Adipose tissue (tissue), 3 donors: ENCODE measurements around the gene DLG2. TPM values are rescaled to one million over a fixed set of nuclear protein-coding genes. Genes with fewer than 3 reads are reported as not detected.

Experiments used
- H3K27ac ChIP-seq: one replicate; pipeline ENCODE4 v1.5.1; 2013; ENCODE audit warnings: low read depth, low read length
- WGBS, 3 donors: extraction: QIAGEN DNeasy Blood & Tissue Kit; methylation state at CpG; one replicate each; pipeline ENCODE4 v1.1.7; 2013; 5-methylcytosine and 5-hydroxymethylcytosine counted together
- polyA plus RNA-seq, 3 donors: library from polyadenylated mRNA; stranded (reverse); fragments of 200-250 nt; gene quantifications; one replicate each; pipeline ENCODE4 v1.2.3, GENCODE V29; 2013
- donor health status: healthy with polysubstance abuse.
- donor health status: Bipolar disorder and iron deficiency.
- donor health status: healthy.

Gene DLG2
- polyA plus RNA-seq, 3 donors: 0.51 to 1.7 (median 0.91) TPM

DNA sequence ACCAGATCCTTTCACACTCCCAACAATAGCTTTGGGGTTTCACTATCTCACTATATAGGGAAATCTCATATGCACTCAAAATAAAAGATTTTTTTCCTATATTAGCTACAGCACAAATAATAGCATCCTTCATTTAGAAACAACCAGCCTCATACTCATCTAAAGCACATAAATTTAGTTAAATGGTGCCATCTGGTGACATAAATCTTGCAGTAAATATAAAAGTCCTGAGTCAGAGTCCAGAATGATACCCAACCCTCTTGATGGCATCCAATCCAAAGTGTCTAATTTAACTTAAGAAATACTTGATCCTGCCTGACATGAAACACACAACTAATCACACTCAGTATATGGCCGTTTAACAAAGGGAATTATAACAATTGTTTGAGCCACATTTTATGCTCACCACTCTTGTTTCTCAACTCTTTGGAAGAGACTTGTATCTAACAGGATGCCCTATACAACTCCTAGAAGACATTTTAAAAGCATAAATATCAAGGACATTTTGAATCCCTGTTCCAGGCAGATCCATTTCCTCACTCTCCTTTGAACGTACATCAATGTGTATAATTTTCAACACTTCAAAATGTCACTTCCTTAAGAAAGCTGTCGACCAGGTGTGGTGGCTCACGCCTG, 36.2 kb downstream of the DLG2 start:
- 73 to 77% (median 75%) methylated on average over 4 of the region's 4 CpGs for WGBS, 3 donors
- H3K27ac ChIP-seq: no peak overlapping the region

DNA sequence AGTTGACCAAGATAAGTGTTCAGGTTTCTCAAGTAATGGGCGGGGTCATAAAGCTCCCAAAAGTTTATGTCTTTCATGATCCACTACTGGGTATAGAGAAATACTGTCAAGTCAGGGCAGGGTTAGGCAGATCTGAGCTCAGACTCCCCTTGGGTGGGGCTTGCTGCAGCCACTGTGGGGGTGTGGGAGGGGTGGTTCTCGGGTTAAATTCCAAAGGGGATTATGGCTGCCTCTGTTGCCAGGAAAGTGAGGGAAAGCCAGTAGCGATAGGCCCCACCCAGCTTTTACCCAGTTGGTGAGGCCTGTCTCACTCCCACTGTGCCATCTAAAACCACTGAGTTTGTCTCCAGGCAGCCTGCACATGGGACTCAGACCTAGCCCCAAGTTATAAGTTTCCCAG, 37.8 kb downstream of the DLG2 start:
- H3K27ac ChIP-seq: no peak overlapping the region
- WGBS, 3 donors: 82 to 88% (median 88%) methylated on average over 3 of the region's 3 CpGs

DNA sequence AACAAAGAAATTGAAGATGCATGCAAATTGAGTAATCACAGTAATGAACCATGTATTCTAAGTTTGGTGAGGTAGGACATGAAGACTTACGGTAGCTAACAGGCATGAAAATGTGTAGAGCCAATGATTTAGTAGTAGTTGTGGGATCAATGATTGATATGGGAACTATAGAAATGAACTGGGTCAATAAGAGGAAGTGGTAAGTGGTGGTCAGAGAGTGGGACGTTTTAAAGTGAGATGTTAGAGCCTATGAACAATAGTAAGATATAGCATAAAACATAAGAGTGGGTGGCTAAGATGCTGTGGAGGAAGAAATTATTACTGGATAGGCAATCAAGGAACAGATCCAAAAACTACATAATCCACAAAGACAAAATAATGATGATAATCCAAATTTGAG, 45.0 kb downstream of the DLG2 start:
- WGBS, 3 donors: 67 to 73% (median 68%) methylated on average over 2 of the region's 2 CpGs
- H3K27ac ChIP-seq: no peak overlapping the region

DNA sequence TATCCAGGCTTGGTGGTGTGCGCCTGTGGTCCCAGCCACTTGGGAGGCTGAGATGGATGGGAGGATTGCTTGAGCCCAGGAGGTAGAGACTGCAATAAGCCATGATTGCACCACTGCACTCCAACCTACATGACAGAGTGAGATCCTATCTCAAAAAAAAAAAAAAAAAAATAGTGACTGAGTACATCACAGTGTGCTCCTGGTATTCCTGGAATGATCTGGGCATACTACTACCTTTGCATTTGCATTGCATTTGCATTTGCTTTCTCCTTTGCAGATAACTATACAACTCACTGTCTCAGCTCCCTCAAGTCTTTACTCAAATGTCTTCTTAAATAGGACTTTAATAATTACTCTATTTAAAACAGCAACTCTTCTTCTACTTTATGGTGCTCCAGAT, 51.8 kb downstream of the DLG2 start:
- no peak overlapping the region for H3K27ac ChIP-seq
- 96 to 100% (median 96%) methylated on average over 1 of the region's 1 CpG for WGBS, 3 donors

DNA sequence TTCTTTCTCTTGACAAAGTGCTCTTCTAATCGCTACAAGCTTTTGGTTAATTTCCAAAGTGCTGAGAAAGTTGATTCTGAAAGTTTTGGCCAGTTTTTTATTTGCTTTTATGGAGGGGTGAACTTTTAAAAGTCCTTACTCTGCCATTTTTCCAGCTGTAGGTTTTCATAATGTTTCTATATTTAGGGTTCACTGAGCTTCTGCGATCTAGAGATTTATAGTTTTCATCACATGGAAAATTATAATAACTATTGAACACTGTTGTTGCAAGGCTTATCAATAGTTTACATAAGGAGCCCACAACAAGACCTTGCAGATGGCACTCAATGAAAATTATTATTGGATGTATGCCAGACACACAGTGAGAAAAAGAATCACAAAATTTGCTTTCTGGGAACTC, 55.1 kb downstream of the DLG2 start:
- no peak overlapping the region for H3K27ac ChIP-seq
- WGBS, 3 donors: 42 to 58% (median 54%) methylated on average over 2 of the region's 2 CpGs

DNA sequence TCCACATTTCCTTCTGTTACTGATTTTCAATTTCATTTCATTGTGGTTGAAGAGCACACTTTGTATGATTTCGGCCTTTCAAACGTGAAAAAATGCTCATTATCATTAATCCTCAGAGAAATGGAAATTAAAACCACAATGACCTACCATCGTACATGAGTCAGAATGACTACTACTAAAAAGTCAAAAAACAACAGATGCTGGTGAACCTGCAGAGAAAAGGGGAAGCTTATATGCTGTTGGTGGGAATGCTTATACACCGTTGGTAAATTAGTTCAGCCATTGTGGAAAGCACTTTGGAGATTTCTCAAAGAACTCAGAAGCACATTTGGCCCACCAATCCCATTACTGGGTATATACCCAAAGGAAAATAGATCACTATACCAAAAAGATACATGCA, 57.6 kb downstream of the DLG2 start:
- WGBS, 3 donors: 84 to 95% (median 92%) methylated on average over 4 of the region's 4 CpGs
- no peak overlapping the region for H3K27ac ChIP-seq

DNA sequence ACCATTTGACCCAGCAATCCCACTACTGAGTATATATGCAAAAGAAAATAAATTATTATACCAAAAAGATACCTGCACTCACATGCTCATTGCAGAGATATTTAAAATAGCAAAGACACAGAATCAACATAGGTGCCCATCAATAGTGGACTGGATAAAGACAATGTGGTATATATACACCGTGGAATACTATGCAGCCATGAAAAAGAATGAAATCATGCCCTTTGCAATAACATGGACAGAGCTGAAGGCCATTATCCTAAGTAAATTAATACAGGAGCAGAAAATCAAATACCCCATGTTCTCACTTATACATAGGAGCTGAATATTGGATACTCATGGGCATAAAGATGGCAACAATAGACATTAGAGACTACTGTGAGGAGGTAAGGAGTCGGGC, 68.7 kb downstream of the DLG2 start:
- no peak overlapping the region for H3K27ac ChIP-seq
- 82 to 91% (median 86%) methylated on average over 2 of the region's 2 CpGs for WGBS, 3 donors

DNA sequence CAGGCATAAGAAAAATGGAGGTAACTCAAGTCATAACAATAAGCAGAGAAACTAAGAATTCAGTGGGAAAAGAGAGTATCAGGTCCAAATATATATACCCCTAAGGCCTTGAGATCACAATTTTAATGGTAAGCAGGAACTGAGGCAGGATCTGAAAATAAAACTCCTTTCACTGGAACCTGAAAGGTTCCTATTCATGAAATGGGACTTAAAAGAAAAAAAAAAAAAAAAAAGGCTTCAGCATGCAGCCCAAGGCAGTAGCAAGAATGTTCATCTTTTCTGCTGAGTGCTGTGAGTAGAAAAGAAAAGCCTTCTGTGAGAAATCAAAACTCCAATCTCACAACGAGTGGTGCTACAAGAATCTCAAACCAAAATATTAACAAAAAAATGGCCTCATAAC, 75.3 kb downstream of the DLG2 start:
- no peak overlapping the region for H3K27ac ChIP-seq
- WGBS, 3 donors: 75 to 81% (median 79%) methylated on average over 1 of the region's 1 CpG

DNA sequence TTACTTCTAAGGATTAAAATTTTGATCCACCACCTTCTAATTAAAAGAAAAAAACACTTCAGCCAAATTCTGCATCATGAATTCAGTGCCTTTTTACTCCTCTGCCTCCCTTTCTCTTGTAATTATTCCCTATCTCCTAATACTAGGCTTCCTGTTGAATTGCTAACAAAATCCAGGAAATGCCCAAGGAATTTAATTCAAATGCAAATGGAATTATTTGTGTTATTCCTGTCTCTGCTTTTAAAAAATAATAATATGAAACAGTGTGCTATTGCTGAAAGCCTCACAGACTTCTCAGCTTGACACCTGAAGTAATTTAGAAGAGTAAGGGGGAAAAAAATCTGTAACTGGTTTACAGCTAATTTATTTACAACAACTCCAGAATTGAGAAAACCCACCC, 85.5 kb downstream of the DLG2 start:
- H3K27ac ChIP-seq: no peak overlapping the region

DNA sequence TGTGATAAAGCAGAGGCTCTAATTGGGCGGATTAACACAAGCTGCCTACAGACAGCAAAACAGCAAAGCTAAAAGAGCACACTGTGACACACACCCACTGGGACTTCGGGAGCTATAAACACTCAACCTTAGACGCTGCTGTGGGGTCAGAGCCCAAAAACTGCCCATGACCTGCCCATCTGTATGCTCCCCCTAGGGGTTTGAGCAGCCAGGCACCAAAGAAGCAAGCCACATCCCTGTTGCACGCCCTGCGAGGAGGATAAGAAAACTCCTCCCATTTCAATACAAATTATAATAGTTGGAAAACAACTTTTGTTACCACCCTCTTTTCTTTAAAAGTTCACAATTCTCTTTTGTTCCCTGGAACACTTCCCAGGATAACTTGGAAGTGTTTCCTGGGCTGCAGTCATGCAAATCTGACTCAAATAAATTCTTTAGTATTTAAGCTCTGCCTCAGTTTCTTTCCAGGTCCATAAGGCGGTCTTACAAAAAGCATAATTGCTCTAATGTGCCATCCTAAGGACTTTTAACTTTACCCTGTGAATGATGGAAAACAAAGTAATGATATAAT, 86.4 kb downstream of the DLG2 start:
- 46 to 73% (median 64%) methylated on average over 6 of the region's 6 CpGs for WGBS, 3 donors
- H3K27ac ChIP-seq: no peak overlapping the region

DNA sequence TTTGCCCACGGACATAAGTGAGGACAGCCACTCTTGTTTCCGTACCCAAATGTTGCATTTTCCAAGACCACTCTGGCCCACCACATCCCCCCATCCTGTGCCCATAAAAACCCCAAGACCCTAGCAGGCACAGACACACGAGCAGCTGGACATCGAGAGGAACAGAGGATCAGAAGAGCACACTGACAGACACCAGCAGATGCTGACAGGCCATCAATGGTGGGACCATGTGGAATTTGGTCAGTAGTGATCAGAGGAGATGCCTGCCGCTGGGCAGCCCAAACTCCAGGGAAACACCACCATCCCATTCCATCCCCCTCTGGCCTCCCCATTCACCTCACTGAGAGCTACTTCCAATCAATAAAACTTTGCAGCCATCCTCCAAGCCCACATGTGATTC, 87.0 kb downstream of the DLG2 start:
- no peak overlapping the region for H3K27ac ChIP-seq
- 86 to 90% (median 88%) methylated on average over 5 of the region's 5 CpGs for WGBS, 3 donors

DNA sequence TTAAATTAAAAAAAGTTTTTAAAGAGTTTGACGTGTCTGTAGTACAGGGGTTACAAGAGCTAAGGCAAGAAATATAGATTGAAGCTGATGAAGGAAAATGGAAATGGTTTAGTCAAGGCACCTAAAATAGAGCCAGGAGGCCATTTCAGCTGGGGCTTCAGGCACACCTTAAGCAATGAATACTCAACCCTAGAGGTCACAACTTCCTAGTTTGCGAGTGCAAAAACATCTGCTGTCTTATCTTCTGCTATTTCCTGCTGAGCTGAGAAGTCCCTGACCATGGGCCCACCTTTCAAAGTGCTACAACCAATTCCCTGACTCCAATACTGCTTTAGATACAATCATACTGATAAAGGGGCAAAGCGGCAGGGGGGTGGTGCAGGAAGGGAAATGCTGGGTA, 87.4 kb downstream of the DLG2 start:
- H3K27ac ChIP-seq: no peak overlapping the region
- WGBS, 3 donors: 76 to 88% (median 85%) methylated on average over 3 of the region's 3 CpGs

DNA sequence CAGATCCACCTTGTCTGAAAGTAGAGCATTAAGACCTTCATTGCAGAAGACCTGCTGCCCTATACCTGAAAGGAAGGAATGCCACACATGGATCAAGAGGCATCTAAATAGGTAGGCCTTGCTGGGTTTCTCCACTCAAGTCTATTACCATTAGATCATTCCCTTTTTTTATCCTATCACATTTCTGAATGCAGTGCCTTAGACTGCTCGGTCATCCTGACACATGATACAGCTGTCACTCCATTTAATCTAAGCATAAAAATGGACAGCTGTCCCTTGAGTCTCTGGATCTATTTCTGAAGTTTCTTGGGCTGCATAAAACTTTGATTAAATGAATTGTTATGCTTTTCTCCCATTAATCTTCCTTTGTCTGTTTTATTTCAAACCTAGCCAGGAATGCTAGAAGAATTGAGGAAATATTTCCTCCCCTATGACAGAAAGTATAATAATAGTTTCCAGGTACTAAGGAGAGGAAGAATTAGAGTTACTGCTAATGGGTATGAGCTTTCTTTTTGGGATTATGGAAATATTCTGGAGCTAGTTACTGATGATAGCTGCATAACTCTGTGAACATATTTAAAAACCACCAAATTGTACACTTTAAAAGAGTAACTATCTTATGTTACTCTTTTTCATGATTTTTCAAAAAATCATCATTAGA, 88.0 kb downstream of the DLG2 start:
- H3K27ac ChIP-seq: no peak overlapping the region
- WGBS, 3 donors: 74 to 92% (median 85%) methylated on average over 1 of the region's 1 CpG

DNA sequence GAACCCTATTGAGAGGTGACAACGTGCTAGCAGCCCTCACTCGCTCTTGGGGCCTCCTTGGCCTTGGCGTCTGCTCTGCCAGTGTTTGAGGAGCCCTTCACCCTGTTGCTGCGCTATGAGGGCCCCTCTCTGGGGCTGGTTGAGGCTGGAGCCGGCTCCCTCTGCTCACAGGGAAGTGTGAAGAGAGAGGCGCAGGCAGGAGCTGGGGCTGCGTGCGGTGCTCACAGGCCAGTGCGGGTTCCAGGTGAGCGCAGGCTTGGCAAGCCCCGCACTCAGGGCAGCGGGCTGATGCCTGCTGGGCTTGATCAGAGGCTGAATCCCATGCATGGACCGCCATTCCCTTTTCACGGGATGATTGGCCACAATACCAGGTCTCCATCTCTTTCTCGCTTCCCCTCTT, 90.7 kb downstream of the DLG2 start:
- WGBS, 3 donors: 90 to 98% (median 96%) methylated on average over 15 of the region's 15 CpGs
- no peak overlapping the region for H3K27ac ChIP-seq

DNA sequence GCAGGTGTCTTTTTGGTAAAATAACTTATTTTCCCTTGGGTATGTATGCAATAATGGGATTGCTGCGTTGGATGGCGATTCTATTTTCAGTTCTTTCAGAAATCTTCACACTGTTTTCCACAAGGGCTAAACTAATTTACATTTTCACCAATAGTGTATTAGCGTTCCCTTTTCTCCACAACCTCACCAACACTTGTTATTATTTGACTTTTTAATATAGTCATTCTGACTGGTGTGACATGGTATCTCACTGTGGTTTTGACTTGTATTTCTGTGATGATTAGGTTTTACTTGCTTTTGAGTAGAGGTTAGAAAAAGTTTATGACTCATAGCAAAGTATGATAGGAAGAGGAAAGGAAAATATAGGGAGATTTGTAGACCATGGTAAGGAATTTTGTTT, 92.3 kb downstream of the DLG2 start:
- H3K27ac ChIP-seq: no peak overlapping the region
- WGBS, 3 donors: 91 to 98% (median 95%) methylated on average over 3 of the region's 3 CpGs

DNA sequence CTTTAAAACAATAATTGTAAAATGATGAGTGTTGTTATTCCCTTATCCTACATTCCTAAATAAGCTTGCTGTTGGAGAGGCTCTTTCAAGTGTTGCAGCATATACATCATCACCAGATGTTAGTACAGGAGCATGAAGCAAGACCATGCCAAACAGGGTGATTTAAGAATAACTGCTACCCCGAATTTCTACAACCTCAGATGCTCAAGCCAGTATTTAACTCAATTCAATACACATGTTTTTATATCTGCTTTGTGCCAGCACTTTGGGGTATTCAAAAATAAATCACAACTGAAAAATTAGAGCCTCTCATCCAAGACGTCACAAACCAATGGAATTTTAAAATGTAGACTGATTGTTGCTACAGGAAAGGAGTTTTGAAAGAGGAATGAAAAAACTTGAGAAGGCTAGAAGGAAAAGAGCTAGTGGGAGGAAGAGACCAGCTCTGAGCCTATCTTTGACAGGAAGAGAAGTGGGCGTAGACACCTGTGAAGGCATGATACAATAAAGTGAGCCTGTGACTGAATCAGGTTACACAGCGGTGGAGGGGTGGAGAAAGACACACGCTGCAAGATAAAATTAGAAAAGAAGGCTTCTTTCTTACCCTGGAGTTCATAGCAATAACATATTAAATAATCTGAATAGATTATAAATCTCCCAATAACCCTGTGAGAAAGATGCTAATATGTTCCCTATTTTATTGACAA, 95.8 kb downstream of the DLG2 start:
- no peak overlapping the region for H3K27ac ChIP-seq
- WGBS, 3 donors: 42 to 52% (median 43%) methylated on average over 5 of the region's 5 CpGs

DNA sequence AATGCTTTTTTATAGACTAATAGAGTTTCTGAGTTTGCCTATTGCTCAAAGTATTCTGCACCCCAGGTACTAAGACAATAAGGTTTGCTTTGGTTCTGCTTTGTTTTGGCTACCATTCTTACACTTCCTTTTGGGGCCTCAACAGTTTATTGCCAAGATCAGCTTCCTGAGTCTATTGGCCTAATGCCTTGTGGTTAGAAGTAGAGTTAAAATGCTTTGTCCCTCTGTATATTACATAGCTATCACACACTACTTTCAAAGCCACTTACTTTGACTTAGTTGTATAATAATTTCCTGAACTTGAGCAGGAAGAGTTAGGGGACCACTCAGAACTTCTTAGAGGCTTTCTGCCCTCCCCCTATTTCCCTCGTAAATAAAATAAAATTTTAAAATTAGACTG, 96.5 kb downstream of the DLG2 start:
- 21 to 78% (median 39%) methylated on average over 1 of the region's 1 CpG for WGBS, 3 donors
- no peak overlapping the region for H3K27ac ChIP-seq

DNA sequence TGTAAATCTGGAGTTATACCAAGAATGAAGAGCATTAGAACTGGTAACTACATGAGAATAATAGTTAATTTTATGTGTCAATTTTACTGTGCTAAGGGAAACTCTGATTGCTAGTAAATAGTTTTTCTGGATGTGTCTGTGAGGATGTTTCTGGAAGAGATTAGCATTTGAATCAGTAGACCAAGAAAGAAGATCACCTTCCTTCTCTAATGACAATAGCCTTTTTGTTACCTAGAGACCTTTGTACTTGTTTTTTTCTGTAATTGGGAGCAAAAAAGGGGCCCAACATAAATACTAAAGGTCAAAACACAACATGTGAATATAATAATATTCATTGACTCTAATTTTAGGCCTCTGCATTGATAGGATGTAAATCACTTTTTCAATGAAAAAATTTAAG, 100.6 kb downstream of the DLG2 start:
- H3K27ac ChIP-seq: no peak overlapping the region

DNA sequence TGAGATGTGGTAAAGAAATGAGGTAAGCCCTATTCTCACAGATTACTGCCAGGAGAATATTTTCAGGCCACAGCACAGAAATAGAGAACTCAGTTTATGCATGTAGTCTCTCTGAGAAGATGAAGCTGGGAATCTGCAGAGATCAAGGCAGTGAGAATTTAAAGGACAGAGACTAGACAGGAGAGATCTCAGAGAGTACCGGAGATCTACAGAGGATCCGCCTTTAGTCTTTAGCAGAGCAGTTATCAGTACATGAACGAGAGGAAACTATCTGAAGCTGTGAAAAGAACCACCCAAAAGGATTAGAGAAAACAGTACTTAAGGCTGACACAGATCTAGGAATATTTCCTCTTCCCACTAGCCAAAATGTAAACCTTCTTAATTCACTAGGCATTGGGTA, 101.5 kb downstream of the DLG2 start:
- H3K27ac ChIP-seq: no peak overlapping the region
- 68 to 75% (median 72%) methylated on average over 3 of the region's 3 CpGs for WGBS, 3 donors

DNA sequence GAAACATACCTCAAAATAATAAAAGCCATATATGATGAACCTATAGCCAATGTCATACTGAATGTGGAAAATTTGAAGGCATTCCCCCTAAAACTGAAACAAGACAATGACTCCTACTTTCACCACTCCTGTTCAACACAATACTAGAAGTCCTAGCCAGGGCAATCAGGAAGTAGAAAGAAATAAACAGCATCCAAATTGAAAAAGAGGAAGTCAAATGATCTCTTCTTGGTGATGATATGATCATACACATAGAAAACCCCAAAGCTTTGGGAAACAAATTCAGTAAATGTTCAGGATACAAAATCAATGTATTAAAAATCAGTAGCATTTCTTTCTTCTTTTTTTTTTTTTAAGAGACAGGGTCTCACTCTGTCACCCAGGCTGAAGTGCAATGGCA, 109.9 kb downstream of the DLG2 start:
- H3K27ac ChIP-seq: no peak overlapping the region
